LNCAP (cell line): Measurements from ENCODE around the gene MRM1.

ENCODE experiments used
- CTCF ChIP-seq: fragments of 450-650 bp; IDR thresholded peaks from 2 replicates; pipeline ENCODE4 v1.5.1; 2017; ENCODE audit warnings: mild to moderate bottlenecking

Gene MRM1

DNA sequence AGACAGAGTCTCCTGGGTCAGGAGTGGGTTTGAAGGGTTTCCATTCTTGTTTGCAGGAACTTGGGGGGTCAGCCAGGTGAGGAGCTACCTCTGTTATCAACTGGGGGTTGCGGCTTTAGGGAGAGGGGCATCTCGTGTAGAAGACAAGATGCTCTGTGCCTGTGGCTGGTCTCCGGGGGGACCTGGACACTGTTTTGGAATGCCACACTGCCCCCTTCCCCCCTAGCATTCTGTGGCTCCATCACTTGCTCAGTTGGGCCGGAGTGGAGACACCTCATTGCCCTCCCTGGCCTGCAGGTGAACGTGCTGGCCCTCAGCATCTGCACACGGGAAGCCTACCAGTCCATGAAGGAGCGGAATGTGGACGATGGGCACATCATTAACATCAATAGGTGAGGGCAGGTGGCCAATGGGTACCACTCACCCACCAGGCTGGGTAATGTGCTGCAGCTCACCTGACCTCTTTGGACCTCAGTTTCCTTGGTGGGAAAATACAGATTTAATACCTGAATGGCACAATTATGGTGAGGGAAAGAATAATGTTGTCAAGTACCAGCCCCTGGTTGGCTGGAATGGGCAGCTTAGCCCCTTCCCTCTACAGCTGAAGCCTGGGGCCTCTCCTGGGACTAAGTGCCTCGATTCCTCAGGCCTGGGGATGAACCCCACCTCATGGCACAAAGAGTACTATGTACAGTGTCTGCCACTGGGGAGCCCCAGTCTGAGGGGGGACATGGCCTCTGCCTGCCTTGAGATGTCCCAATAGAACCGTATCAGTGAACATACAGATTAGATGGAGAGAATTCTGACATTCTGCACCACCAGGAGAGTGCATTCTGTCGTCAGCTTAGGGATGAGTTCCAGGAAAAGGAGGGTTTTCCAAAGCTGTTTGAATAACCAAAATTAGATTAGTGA lies 3.3 kb upstream of the MRM1 start:
- TF ChIP-seq CTCF: no peak

DNA sequence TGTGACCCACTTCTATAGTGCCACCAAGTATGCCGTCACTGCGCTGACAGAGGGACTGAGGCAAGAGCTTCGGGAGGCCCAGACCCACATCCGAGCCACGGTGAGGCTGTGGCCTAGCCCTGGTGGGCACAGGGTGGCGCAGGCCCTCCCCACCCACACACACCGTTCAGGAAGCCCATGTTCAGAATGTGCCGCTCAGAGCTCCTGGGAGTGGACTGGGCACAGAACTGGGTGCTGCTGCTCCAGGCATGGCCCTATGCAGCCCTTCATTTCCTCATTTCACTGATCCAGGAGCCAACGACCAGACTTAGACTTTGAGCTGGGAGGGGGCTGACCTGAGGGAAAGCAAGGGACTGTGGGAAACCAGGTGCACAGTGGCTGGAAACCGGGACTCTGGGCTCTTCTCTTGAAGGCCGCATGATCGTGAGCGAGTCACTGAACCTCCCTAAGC lies 2.4 kb upstream of the MRM1 start:
- no peak for TF ChIP-seq CTCF

- TF ChIP-seq CTCF: no peak
Observed at GRCh38 chr17:36599546-36600250, 1.7 kb upstream of the MRM1 start.

GRCh38 chr17:36600465-36600864 lies 918 bp upstream of the MRM1 start:
- no peak for TF ChIP-seq CTCF

GRCh38 chr17:36600936-36601302 lies 464 bp upstream of the MRM1 start:
- no peak for TF ChIP-seq CTCF

- TF ChIP-seq CTCF: no peak
Observed at GRCh38 chr17:36602030-36602748, 806 bp downstream of the MRM1 start.

GRCh38 chr17:36602924-36603384 lies 1.6 kb downstream of the MRM1 start:
- peak; percentile 88 for TF ChIP-seq CTCF
